WERI-Rb-1 (cell line): Measurements from ENCODE around the gene CERK.

Source experiments
- DNase-seq: peaks from one replicate; pipeline ENCODE4 v3.0.0-alpha.2; 2020
- H3K27ac ChIP-seq: fragments of 250-450 bp; sonication (Bioruptor Pico); 2 replicates; pipeline ENCODE4 v1.5.1; 2020; ENCODE audit warnings: mild to moderate bottlenecking, moderate library complexity
- H3K27me3 ChIP-seq: fragments of 250-450 bp; sonication (Bioruptor Pico); 2 replicates; pipeline ENCODE4 v1.5.1; 2021; ENCODE audit warnings: mild to moderate bottlenecking, low read depth, moderate library complexity; ENCODE audit not compliant: insufficient read depth, severe bottlenecking
- H3K36me3 ChIP-seq: fragments of 250-450 bp; sonication (Bioruptor Pico); 2 replicates; pipeline ENCODE4 v1.5.1; 2020; ENCODE audit warnings: mild to moderate bottlenecking, moderate library complexity
- H3K4me3 ChIP-seq: 2 replicates; pipeline ENCODE4 v1.5.1; 2011; ENCODE audit warnings: low read depth, mild to moderate bottlenecking, control low read depth, low read length
- H3K9me3 ChIP-seq: fragments of 250-450 bp; sonication (Bioruptor Pico); 2 replicates; pipeline ENCODE4 v1.5.1; 2021; ENCODE audit warnings: mild to moderate bottlenecking, moderate library complexity; ENCODE audit not compliant: severe bottlenecking
- CTCF ChIP-seq: IDR thresholded peaks from 2 replicates; pipeline ENCODE4 v1.5.1; 2011; ENCODE audit warnings: low read depth, mild to moderate bottlenecking, control low read depth, inconsistent platforms, low read length

CERK gene

GRCh38 chr22:46758121-46758520 is 20.1 kb upstream of the CERK start:
- TF ChIP-seq CTCF, result no peak
- H3K27ac ChIP-seq, result no peak overlapping the region
- peaks cover 14% of the 10 kb centered on the region for H3K9me3 ChIP-seq
- no peak overlapping the region for H3K4me3 ChIP-seq
- DNase-seq, result no peak
- H3K36me3 ChIP-seq, result peaks cover 6% of the 10 kb centered on the region
- H3K27me3 ChIP-seq, result no peaks in the 10 kb centered on the region

GRCh38 chr22:46757104-46757503 is 19.1 kb upstream of the CERK start:
- no peaks in the 10 kb centered on the region for H3K27me3 ChIP-seq
- H3K36me3 ChIP-seq, result peaks cover 6% of the 10 kb centered on the region
- H3K4me3 ChIP-seq, result no peak overlapping the region
- no peak overlapping the region for H3K27ac ChIP-seq
- no peak for DNase-seq
- peaks cover 14% of the 10 kb centered on the region for H3K9me3 ChIP-seq
- TF ChIP-seq CTCF, result no peak

GRCh38 chr22:46756097-46756496 is 18.0 kb upstream of the CERK start:
- peaks cover 14% of the 10 kb centered on the region for H3K9me3 ChIP-seq
- no peaks in the 10 kb centered on the region for H3K27me3 ChIP-seq
- H3K36me3 ChIP-seq, result peaks cover 6% of the 10 kb centered on the region
- TF ChIP-seq CTCF, result no peak
- DNase-seq, result no peak
- H3K4me3 ChIP-seq, result no peak overlapping the region
- H3K27ac ChIP-seq, result no peak overlapping the region

- H3K9me3 ChIP-seq, result peaks cover 14% of the 10 kb centered on the region
- H3K27me3 ChIP-seq, result no peaks in the 10 kb centered on the region
- TF ChIP-seq CTCF, result no peak
- no peak for DNase-seq
- H3K36me3 ChIP-seq, result peaks cover 4% of the 10 kb centered on the region
- H3K27ac ChIP-seq, result no peak overlapping the region
- no peak overlapping the region for H3K4me3 ChIP-seq
These were observed 17.5 kb upstream of the CERK start for GRCh38 chr22:46755525-46755924.

- H3K9me3 ChIP-seq, result peaks cover 14% of the 10 kb centered on the region
- no peak for DNase-seq
- H3K27ac ChIP-seq, result no peak overlapping the region
- no peak overlapping the region for H3K4me3 ChIP-seq
- H3K36me3 ChIP-seq, result no peaks in the 10 kb centered on the region
- no peaks in the 10 kb centered on the region for H3K27me3 ChIP-seq
- TF ChIP-seq CTCF, result no peak
These were observed 16.8 kb upstream of the CERK start for GRCh38 chr22:46754826-46755225.

GRCh38 chr22:46754110-46754799 is 16.2 kb upstream of the CERK start:
- Histone ChIP-seq H3K27ac (no peak overlapping the region), H3K9me3 (peaks cover 14% of the 10 kb centered on the region), H3K4me3 (no peak overlapping the region), H3K36me3 (no peaks in the 10 kb centered on the region), H3K27me3 (no peaks in the 10 kb centered on the region)
- no peak for DNase-seq
- TF ChIP-seq CTCF, result no peak
